MCF 10A (cell line): ENCODE data around the gene CBR3. TPM values are rescaled to one million over a fixed set of nuclear protein-coding genes. Genes with fewer than 3 reads are reported as not detected.
A peak's percentile ranks its signal among the peaks of the same experiment; 100 is the strongest.

ENCODE experiments used
- BruUV-seq: library from RNA; stranded (reverse); fragments of 400-500 nt; replicated peaks from 2 replicates; lab custom pipeline; 2021; lab: Mats Ljungman, UMichigan
- CTCF ChIA-PET: fragments of 300-600 bp; sonication (Branson Sonifier 250); formaldehyde crosslinking; extraction: SDS; loops from one replicate; lab custom pipeline; 2021; ENCODE audit warnings: antibody characterized with exemption, inconsistent platforms; lab: Yijun Ruan, JAX
- POLR2A ChIA-PET: fragments of 300-600, 350-650 bp; sonication (Branson Sonifier 250); formaldehyde crosslinking; extraction: SDS; loops from one replicate; lab custom pipeline; 2020; ENCODE audit warnings: antibody characterized with exemption, inconsistent platforms; lab: Yijun Ruan, JAX
- DNase-seq: peaks from one replicate; pipeline ENCODE4 v3.0.0-alpha.2; 2018; ENCODE audit not compliant: unreplicated experiment
- H3K27ac Mint-ChIP-seq: one replicate; pipeline ENCODE4 v1.8.0; 2022; ENCODE audit warnings: mild to moderate bottlenecking, low read depth, mixed read lengths; ENCODE audit not compliant: unreplicated experiment
- H3K27me3 Mint-ChIP-seq: one replicate; pipeline ENCODE4 v1.8.0; 2022; ENCODE audit warnings: mixed read lengths; ENCODE audit not compliant: insufficient read depth, unreplicated experiment
- H3K36me3 Mint-ChIP-seq: one replicate; pipeline ENCODE4 v1.8.0; 2022; ENCODE audit warnings: mild to moderate bottlenecking, moderate library complexity, mixed read lengths; ENCODE audit not compliant: insufficient read depth, unreplicated experiment
- H3K4me1 Mint-ChIP-seq: one replicate; pipeline ENCODE4 v1.8.0; 2022; ENCODE audit warnings: mixed read lengths; ENCODE audit not compliant: insufficient read depth, unreplicated experiment
- H3K4me3 Mint-ChIP-seq: one replicate; pipeline ENCODE4 v1.8.0; 2022; ENCODE audit warnings: mild to moderate bottlenecking, moderate library complexity, mixed read lengths; ENCODE audit not compliant: unreplicated experiment
- H3K9me3 Mint-ChIP-seq: one replicate; pipeline ENCODE4 v1.8.0; 2022; ENCODE audit warnings: mixed read lengths; ENCODE audit not compliant: unreplicated experiment
- CTCF ChIP-seq: fragments of 200-600 bp; IDR thresholded peaks from one replicate; pipeline ENCODE4 v1.8.0; 2022; ENCODE audit warnings: antibody characterized with exemption, mild to moderate bottlenecking; ENCODE audit not compliant: unreplicated experiment
- intact Hi-C: fragments of 100-400 bp; cut with micrococcal nuclease; formaldehyde crosslinking; loops from 2 replicates; pipeline ENCODE4 v1.14.1; 2022
- total RNA-seq: library from RNA; stranded (reverse); gene quantifications from 2 replicates; pipeline ENCODE4 v1.2.3, GENCODE V29; 2022

The CBR3 gene
- total RNA-seq, 1 experiment from 2014 or later: 1.8 TPM

GRCh38 chr21:36183144-36183795, 48.4 kb downstream of the CBR3 start:
- DNase-seq: peak; percentile 79
- intact Hi-C loops: no loop called here
- Mint-ChIP-seq H3K27me3 (no peaks in the 10 kb centered on the region), H3K4me1 (peaks cover 6% of the 10 kb centered on the region), H3K36me3 (no peaks in the 10 kb centered on the region), H3K27ac (no peak overlapping the region), H3K4me3 (no peak overlapping the region), H3K9me3 (no peaks in the 10 kb centered on the region)
- POLR2A ChIA-PET: interaction anchor here (1.2 kb wide), 1 partner anchor 19 kb away, joined by 3 read pairs; no protein-coding TSS in a partner anchor
- no TSS peak for BruUV-seq
- TF ChIP-seq CTCF: no peak
- CTCF ChIA-PET: interaction anchor here (0.7 to 1.2 kb wide), 2 partner anchors 41 to 42 kb away, joined by 3 read pairs; no protein-coding TSS in a partner anchor

GRCh38 chr21:36184545-36184944, 49.7 kb downstream of the CBR3 start:
- no peaks in the 10 kb centered on the region for H3K36me3 Mint-ChIP-seq
- CTCF ChIA-PET: interaction anchor here (1.2 kb wide), 1 partner anchor 43 kb away, joined by 3 read pairs; no protein-coding TSS in a partner anchor
- intact Hi-C loops: no loop called here

GRCh38 chr21:36185523-36185922, 50.6 kb downstream of the CBR3 start:
- Mint-ChIP-seq H3K27ac (no peak overlapping the region), H3K4me1 (peaks cover 6% of the 10 kb centered on the region), H3K4me3 (no peak overlapping the region), H3K27me3 (no peaks in the 10 kb centered on the region), H3K9me3 (no peaks in the 10 kb centered on the region), H3K36me3 (no peaks in the 10 kb centered on the region)
- ChIA-PET CTCF (interaction anchor here (0.6 to 0.8 kb wide), 4 partner anchors 18 to 78 kb away, joined by 3 read pairs; no protein-coding TSS in a partner anchor), POLR2A (interaction anchor here (1.8 kb wide), 1 partner anchor 18 kb away, joined by 5 read pairs; no protein-coding TSS in a partner anchor)
- no peak for TF ChIP-seq CTCF
- no TSS peak for BruUV-seq
- DNase-seq: no peak
- intact Hi-C loops: no loop called here

More at GRCh38 chr21:36184545-36184944, 49.7 kb downstream of the CBR3 start:
- BruUV-seq: no TSS peak
- Mint-ChIP-seq H3K4me1 (peaks cover 6% of the 10 kb centered on the region), H3K27me3 (no peaks in the 10 kb centered on the region), H3K9me3 (no peaks in the 10 kb centered on the region), H3K4me3 (no peak overlapping the region), H3K27ac (no peak overlapping the region)
- TF ChIP-seq CTCF: no peak
- POLR2A ChIA-PET: interaction anchor here (1.8 kb wide), 1 partner anchor 19 kb away, joined by 5 read pairs; no protein-coding TSS in a partner anchor
- DNase-seq: no peak

GRCh38 chr21:36186081-36186480, 51.2 kb downstream of the CBR3 start:
- Mint-ChIP-seq H3K36me3 (no peaks in the 10 kb centered on the region), H3K4me1 (peaks cover 6% of the 10 kb centered on the region), H3K27me3 (no peaks in the 10 kb centered on the region), H3K9me3 (no peaks in the 10 kb centered on the region), H3K4me3 (no peak overlapping the region), H3K27ac (no peak overlapping the region)
- TF ChIP-seq CTCF: no peak
- ChIA-PET CTCF (interaction anchor here (0.6 to 0.9 kb wide), 3 partner anchors 17 to 39 kb away, joined by 3 read pairs; no protein-coding TSS in a partner anchor), POLR2A (no interaction called here)
- BruUV-seq: no TSS peak
- intact Hi-C loops: no loop called here
- DNase-seq: no peak
